GM21515 (cell line): ENCODE data around the gene PSMA7.
A peak's percentile ranks its signal among the peaks of the same experiment; 100 is the strongest.

ENCODE experiments used
- ATAC-seq: cut with Tn5 transposase; IDR thresholded peaks from one replicate; pipeline ENCODE4 v1.9.1; 2021; ENCODE audit not compliant: unreplicated experiment

PSMA7 gene

DNA sequence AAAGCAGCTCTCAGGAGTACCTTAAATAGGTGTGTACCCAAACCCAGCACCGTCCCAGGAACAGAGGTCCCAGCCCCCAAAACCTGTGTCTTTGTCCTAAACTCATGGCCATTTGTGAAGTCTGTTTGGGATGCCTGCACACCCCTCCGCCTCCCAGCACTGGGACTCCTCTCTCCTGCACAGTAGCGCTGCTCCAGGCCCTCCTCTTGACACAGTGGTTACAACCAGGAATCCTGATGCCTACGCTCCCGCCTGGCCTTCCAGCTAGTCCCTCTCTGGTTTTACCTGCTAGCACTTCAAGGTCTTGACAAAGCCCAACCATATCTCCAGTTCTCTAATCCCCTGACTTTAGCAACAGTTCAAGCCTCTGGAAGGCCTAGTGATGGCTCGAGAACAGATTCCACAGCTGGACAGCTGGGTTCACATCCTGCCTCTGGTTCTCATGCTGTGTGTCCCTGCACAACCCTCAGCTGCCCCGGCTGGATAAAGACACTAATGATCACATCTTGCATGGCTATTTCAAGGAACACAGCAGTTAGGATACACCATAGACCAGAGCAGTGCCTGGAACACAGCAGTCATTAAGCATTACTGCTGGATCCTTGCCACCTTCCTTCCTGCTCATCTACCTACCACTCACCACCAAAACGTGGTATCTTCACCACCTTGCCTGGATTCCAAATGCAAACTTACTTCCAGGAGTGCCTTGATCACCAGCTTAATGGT, 5.6 kb downstream of the PSMA7 start:
- ATAC-seq, result no peak

DNA sequence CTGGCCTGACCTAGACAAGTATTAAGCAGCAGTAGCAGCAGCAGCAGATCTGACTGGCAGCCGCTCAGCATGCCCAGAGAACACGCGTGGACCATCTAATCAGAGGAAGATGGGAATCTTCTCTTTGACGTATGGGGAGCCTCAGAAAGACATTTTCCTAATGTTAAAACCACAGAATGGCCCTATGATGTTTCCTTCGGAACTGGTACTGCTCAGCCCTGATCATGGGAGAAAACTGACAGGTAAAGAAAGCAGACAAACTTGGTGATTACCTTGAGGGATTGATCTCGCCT, 6.2 kb downstream of the PSMA7 start:
- no peak for ATAC-seq

DNA sequence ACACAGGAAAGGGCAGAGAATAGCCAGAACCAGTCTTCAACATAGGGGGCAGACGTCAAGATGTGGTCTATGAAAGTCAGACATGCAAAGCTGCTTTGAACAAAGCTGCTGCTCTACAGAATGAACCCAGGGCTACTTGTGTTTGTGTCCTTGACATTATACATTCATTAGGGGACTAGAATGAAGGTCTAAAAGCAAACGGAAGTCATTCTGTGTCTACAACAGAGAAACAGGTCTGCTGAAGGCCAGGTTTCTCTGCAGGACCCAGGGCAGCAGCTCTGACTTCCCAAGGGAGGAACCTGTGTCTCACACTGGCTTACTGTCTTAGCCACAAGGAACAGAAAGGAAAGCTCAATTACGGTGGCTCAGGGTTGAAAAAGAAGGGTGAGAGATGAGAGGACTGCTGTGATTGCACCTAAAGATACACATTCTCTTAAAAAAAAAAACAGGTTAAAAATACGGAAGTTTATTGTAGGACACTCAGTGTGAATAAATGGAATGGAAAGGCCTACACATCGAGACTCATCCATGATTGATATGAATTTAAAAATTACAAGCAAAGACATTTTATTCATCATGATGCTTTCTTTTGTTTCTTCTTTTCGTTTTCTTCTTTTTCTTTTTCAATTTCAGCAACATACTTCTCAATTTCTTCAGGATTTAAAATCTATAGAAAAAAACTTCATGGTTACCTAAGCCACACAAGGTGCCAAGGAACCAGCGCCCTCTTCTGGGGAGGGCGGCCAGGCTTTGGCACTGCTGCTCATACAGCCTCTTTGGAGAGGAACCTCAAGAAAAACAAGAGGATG, 6.7 kb downstream of the PSMA7 start:
- no peak for ATAC-seq

DNA sequence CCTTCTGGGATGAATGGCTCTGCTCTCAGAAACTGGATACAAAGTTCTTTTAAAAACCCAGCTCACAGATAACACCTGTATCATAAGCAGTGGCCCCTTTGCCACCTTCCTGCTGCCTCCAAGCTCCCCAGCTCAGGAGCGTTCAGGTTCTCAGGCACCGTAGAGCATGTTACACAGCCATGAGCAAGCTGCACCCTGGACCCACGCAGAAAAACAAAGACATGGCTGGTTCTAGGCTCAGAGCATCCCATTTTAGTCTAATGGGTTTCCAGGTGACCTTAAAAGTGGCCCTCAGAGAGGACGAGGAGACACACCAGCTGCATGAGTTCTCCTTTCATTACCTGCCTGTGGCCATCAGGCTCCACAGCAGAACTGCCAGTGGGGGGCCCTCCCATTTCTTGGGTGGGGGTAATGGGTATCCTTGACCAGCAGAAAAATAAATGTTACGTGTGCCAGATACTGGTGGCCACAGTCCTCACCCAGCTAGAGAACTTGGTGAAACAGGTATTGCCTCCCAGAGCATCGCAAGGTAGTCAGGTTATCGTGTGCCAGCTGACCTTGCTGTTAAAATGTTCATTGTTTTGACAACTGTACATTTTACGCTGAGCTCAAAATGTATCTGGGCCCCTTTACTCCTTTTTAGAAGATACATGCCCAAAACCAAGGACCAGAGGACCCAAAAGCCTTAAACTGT, 7.5 kb downstream of the PSMA7 start:
- ATAC-seq, result no peak

DNA sequence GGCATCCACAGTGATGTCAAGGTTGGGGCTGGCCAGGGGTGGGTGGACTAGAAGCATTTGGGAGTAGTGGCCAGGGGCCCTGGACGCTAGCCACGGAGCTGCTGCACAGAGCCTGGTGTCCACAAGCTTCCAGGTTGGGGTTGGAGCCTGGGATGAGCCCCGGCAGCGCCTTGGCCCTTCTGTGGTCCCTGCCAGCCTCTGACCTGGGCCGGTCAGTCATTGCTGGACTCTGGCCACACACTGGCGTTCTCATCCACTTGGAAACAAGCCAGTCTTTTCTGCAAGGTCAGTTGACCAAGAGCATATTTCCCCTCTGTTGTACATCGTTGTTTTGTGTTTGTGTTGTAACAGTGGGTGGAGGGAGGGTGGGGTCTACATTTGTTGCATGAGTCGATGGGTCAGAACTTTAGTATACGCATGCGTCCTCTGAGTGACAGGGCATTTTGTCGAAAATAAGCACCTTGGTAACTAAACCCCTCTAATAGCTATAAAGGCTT, 8.4 kb downstream of the PSMA7 start:
- ATAC-seq, result no peak

DNA sequence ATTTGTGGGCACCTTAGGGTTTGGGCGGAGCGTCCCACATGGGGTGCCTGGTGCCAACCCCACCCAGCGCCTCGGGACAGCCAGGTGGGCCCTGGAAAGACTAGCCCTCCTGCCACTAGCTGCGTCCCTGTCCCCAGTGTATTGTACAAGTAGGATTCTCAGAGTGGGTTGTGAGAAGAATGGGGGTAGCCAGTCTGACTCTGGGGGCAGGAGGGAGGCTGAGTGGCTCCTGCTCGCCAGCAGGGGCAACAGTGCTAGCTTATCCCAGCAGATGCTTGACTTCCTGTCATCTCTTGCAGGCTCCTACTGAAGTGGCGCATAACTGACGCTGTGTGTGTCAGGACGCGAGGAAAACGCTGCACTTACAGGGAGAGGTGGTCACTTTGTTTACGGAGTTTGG, 9.3 kb downstream of the PSMA7 start:
- no peak for ATAC-seq

DNA sequence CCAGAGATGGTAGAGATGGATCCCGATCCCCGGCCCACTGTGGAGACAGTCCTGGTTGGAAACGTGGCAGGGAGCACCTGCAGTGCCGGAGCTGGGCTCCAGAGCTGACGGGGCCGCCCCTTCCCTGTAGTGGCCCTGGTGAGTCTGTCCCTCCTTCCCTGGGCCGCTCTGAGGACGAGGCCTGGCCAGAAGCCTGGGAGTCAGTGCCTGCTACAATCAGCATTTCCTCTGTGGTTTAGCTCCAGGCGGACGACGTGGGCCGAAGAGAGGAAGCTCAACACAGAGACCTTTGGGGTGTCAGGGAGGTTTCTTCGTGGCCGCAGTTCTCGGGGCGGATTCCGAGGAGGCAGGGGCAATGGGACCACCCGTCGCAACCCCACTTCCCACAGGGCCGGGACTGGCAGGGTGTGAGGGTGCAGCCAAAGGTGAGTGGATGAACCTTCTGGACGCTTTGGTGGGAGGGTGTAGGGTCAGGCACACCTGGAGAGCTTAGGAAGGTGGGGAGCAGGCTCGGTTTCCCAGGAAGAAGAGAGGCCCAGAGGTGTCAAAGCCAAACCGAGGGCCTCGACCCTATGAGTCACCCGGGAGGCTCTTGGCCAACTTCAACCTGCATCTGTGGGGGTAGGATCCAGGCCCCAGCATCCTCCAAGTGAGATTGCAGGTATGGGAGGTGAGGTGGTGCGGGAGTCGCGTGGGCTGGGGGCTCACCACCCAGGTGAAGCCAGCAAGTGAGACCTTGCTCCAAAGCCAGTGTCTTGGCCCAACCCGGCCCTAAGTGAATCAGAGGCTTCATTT, 9.9 kb downstream of the PSMA7 start:
- ATAC-seq, result no peak

DNA sequence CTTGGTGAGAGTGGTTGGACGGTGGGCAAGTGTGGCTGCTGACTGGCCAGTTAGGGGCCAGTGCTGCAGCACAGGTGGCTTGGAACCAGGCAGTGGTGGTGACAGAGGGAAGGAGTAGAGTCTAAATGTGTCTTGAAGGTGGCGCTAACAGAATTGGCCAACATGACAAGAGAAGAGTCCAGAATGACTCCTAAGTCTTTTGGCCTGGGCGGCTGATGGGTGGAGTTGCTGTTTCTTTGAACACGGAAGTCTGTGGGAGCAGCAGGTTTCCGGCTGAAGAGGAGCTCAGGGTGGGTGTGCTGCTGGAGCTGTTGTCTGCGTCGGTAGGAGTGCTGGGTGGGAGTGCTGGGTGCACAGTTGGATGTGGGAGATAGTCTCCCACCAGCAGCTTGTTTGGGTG, 10.8 kb downstream of the PSMA7 start:
- no peak for ATAC-seq

DNA sequence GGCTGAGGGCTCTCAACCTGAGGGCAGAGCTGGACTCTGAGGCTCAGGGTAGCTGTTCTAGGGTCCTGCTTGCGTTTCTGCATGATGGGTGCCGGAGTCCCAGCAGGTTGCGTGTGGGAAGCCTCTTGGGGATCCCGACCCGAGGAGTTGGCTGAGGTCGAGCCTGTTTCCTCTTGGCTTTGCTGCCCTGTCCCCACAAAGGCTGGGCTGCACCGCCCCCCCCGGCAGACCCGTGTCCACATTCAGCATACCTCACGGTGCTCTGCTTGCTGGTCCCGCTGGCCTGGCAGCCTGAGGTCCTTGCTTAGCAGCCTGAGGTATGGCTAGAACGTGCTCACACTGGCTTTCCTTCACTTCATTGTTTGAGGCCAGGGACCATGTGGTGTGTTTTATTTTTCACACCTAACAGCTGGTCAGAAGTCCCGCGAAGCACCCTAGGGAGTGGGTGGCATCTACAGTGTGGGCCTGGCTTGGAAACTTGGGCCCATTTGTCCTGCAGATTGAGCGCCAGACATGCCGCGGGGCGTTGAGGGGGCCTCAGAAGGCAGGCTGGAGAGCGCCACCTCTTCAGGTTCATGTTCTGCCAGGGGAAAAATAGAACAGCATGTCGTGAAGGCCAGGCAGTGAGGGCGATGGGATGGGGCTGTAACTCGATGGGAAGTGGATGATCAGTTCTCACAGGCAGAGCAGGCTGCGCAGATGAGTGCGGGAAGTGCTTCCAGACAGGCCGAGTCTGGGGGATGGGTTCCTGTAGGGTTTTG, 11.5 kb downstream of the PSMA7 start:
- no peak for ATAC-seq

DNA sequence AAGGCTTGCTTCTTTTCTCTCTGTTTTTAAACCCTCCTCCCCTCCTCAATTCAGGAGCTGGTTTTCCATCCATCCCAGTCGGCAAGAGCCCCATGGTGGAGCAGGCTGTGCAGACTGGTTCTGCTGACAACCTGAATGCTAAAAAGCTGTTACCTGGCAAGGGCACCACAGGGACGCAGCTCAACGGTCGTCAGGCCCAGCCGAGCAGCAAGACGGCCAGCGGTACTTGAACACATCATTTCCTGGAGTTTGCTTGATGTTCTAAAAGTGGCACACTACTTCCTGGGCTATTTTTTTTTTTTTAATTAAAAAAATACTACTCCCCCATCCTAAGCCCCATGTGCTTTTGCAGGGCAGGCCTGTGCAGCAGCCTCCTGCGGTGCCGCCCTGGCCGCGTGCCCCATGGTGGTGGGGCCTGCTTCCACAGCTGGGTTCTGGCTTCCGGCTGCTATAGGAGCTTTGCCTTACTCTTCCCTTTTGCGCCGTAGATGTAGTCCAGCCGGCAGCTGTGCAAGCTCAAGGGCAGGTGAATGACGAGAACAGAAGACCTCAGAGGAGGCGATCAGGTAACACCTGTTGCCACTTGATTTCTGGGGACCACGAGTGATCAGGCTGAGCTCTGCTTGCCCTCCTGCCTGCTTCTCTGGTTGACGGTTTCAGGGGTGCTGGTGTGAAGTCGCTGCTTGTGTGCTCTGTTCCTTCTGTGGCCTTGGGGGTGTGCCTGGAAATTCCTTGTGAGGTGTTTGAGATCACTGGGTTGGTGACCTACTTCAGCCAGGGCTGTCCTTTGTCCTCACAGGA, 13.3 kb downstream of the PSMA7 start:
- ATAC-seq, result no peak

DNA sequence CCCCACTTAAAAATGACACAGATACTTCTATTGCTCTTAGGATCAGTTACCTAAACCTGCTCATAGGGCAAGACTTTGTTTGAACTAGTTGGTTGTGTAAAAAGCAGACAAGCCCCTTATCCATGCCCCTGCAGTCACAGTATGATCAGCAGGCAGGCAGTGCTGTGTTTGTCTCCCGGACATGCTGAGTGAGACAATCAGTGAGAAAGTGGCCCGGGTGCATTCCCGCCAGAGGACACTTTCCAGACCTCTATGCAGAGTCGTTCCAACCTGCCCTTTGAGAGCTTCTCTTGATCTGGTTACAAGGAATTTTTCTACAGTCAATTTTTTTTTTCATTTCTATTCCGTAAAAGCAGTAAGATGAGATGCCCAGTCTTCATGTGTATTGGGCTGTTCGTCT, 14.7 kb downstream of the PSMA7 start:
- no peak for ATAC-seq

DNA sequence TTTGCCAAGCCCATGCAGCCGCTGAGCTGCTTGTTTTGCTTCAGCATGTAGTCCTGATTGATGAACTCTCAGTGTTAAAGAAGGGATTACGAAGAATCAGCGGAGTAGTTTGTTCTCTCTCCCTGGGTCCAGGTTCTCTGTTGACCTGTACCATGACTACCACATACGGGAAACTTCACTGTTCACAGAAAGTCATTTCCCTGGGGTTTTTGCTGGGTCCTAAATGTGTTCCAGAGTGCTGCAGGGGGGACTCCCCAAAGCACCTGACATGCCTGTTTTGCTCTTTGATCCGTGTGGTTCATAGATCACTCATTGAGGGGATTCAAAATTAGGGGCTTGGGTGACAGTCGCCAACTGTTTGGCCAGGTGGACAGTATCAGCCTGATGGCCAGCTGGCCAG, 15.4 kb downstream of the PSMA7 start:
- no peak for ATAC-seq

DNA sequence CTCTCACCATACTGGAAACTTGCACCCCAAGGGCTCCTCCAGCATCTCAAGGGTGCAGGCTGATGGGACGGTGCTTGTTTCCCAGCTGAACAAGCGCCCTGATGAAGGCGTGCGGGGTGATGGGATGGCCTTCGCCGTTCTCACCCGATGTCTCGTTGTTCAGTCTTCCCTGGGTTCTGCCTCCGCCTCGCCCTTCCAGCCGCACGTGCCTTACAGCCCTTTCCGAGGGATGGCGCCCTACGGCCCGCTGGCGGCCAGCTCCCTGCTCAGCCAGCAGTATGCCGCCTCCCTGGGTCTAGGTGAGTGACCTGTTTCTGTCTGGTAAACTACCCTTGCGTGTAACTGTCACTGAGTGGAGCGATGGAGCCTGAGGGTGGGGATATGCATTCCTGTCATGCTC, 17.1 kb downstream of the PSMA7 start:
- no peak for ATAC-seq

DNA sequence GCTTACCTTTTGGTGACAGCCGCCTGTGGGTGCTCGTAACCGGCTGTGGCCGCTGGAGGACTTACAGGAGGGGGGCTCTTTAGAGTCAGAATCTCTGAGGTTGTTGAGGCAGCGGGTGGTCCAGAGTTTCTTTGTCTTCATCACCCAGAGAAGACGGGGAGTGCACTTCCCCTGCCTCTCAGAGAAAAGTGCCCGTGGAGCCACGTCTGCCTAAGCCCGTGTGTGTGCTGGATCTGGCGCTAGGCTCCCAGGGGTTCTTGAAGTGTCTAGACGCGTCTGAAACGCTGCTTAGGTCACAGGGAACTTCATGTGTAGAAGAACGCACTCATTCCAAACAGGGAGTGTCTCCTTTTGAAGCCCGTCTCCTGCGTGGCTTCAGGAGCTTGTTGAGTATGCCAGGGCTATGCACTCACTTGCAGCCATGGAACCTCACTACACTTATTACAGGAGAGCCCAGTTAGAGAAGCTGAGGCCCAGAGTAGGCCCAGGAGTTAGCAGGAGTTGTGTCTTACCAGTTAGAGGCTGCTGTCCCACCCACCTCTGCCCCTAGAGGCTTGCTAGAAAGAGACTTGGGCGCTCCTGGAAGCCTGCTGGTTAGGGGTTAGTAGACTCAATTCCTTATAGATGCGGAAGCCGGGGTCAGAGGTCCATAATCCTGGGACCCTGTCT, 19.6 kb downstream of the PSMA7 start:
- no peak for ATAC-seq

DNA sequence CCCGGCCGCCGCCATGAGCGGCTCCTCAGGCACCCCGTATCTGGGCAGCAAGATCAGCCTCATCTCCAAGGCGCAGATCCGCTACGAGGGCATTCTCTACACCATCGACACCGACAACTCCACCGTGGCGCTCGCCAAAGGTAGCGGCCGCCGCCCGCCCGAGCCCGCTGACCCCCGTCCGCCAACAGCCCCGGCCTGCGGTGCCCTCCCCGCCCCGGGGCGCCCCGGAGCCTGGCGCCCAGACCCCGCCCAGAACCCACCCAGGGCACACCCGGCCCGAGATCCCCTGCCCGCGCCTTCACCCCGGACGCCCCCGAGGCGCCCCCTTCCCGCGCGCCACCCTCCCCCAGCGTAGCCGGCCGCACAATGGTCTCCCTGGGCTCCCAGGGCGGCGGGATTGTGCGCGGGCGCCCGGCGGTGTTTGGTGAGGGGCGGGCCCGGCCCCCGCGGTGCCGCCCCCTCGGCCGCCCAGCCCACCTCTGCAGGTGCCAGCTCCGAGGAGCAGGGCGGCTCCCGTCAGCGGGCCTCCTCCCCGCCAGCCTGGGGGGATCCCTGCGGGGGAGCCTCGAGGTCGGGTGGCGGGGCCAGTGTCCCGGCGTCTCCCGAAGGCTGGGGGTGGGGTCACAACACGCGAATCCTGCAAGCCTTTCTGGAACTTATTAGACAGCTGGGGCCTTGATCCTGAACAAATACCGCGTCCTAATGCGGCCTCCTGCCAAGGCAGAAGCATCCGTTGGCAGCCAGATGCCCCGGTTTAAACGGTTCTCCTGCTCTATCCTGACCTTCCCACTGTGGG, 20.3 kb downstream of the PSMA7 start:
- peak; percentile 11 for ATAC-seq

DNA sequence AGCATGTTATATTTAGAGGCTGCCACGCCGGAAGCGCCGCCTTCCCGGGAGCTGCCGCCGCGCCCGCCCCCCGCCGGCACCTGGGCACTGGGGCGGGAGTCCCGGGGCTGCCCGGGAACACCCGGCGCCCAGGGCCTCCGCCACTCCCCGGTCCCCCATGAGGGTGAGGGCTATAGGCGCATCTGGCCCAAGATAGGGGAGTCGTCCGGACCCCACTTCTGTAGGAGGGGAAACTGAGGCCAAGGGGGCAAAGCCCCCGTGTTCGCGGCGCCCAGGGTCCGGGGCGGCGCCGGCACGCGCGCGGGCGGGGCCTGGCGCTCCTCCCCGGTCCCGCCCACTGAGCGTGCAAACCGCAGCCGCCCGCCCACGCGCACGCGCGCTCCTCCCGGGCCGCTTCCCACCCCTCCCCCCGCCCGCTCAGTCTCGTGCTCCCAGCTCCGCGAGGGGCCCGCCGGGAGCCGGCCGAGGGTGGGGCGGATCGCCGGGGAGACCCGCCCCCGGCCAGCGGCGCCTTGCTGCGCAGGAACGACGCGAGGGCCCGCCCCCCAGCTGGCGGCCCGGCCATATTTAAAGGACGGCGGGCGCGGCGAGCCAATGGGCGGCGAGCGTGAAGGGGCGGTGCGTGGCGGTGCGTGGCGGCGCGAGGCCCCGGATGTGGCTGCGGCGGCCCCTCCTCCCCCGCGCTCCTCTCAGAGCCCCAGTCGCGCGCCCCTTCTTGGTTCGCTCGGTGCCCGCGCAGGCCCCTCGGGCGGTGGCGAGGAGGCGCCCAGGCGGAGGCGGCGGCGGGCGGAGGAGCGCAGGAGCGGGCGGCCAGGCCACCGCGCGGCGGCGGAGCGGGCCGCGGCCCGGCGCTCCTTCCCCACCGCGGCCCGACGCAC, 21.2 kb downstream of the PSMA7 start, which contains the start of gene LSM14B:
Gene LSM14B (plus strand): TSS at position 700 of the 878 bp plus-strand sequence. CDS start 192 bp downstream, outside the sequence.
- ATAC-seq, result peak; percentile 76
